ENCODE results near the gene RAPGEF6. TPM values are rescaled to one million over a fixed set of nuclear protein-coding genes. Genes with fewer than 3 reads are reported as not detected.

RAPGEF6 gene
- total and polyA plus RNA-seq, 2 experiments from 2014 or later: 6.9 to 8.6 TPM

DNA sequence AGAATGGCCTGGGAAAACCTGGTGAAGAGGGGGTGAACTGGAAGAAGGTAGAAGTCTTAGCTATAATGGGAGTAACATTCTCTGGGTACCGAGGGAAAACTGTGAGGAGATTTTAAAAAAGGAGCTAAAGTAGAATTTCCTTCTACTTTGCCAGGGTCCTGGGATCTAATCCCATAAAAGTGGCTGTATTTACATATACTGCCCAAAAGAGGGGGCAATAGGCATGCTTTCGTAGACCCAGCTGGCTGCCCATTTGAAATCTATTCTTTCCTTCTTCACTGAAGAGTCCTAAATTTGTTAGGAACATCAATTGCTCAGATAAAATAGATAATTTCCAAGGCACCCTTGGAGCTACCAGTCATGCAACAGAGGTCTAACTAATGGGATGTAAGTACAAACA, 212.0 kb downstream of the RAPGEF6 start:
- Histone ChIP-seq H3K27ac (no peak overlapping the region), H3K4me1 (ENCODE audit: insufficient read depth) (no peaks in the 10 kb centered on the region), H3K79me2 (ENCODE audit: insufficient read depth) (no peaks in the 10 kb centered on the region), H4K20me1 (ENCODE audit: insufficient read depth) (no peaks in the 10 kb centered on the region), H3K4me3 (no peak overlapping the region), H3K27me3 (replicated peaks; ENCODE audit: insufficient read depth) (no peaks in the 10 kb centered on the region), H3K9me3 (ENCODE audit: low read depth) (no peaks in the 10 kb centered on the region), H3K4me2 (ENCODE audit: unreplicated experiment) (no peak overlapping the region), H3F3A (ENCODE audit: insufficient read depth) (no peaks in the 10 kb centered on the region), H3K36me3 (ENCODE audit: low read depth) (peaks cover 6% of the 10 kb centered on the region; the same call in 1 of the 2 replicates), H2AFZ (no peak overlapping the region), H3K9ac (no peak overlapping the region), H3K9me2 (ENCODE audit: insufficient read depth) (no peaks in the 10 kb centered on the region)
- TF ChIP-seq EZH2phosphoT487 (IDR thresholded peaks at IDR 0.05; ENCODE audit: insufficient read depth, low read depth): no peak
- no peak for TF ChIP-seq EZH2 (IDR thresholded peaks at IDR 0.05; ENCODE audit: insufficient read depth, poor library complexity, severe bottlenecking)
- in situ Hi-C loops (cut with MboI): no loop called here
- WGBS, 2 experiments (ENCODE audit: low coverage in 1 of 2, low lambda C conversion rate in 2 of 2, missing lambda C conversion rate in 2 of 2): 64% methylated on average over 2 of the region's 2 CpGs
- peak; percentile 60 for DNase-seq

DNA sequence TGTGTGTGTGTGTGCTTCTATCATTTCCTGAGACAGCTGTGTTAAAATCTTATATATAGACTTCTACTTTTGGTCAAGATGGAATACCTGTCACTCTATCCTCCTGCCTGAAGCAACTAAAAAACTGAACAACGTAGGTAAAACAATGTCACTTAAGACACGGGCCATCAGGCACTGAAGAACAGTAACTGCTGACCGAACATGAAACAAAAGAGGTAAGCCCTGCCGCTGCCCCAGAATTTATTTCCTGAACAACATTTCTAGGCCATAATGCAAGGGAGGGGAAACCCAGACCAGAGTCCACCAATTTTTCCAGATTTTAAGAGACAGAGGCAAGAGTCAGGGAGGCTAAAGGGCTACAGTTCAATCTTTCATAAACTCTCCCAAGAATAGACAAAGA, 215.2 kb downstream of the RAPGEF6 start:
- in situ Hi-C loops (cut with MboI): no loop called here
- no peak for TF ChIP-seq EZH2phosphoT487 (IDR thresholded peaks at IDR 0.05; ENCODE audit: insufficient read depth, low read depth)
- TF ChIP-seq EZH2 (IDR thresholded peaks at IDR 0.05; ENCODE audit: insufficient read depth, poor library complexity, severe bottlenecking): no peak
- no peak overlapping the region for H3K27ac ChIP-seq
- H3K79me2 ChIP-seq (ENCODE audit: insufficient read depth): no peaks in the 10 kb centered on the region
- H3K4me1 ChIP-seq (ENCODE audit: insufficient read depth): no peaks in the 10 kb centered on the region
- H3K9me3 ChIP-seq (ENCODE audit: low read depth): no peaks in the 10 kb centered on the region
- no peaks in the 10 kb centered on the region for H3K27me3 ChIP-seq (replicated peaks; ENCODE audit: insufficient read depth)
- no peaks in the 10 kb centered on the region for H3K9me2 ChIP-seq (ENCODE audit: insufficient read depth)
- no peak overlapping the region for H3K4me3 ChIP-seq
- no peak overlapping the region for H2AFZ ChIP-seq
- H3K4me2 ChIP-seq (ENCODE audit: unreplicated experiment): no peak overlapping the region
- no peak for DNase-seq
- WGBS, 2 experiments (ENCODE audit: low coverage in 1 of 2, low lambda C conversion rate in 2 of 2, missing lambda C conversion rate in 2 of 2): 97 to 98% methylated on average over 4 of the region's 4 CpGs
- no peak overlapping the region for H3K9ac ChIP-seq
- no peaks in the 10 kb centered on the region for H4K20me1 ChIP-seq (ENCODE audit: insufficient read depth)
- no peaks in the 10 kb centered on the region for H3K36me3 ChIP-seq (ENCODE audit: low read depth)
- H3F3A ChIP-seq (ENCODE audit: insufficient read depth): no peaks in the 10 kb centered on the region

DNA sequence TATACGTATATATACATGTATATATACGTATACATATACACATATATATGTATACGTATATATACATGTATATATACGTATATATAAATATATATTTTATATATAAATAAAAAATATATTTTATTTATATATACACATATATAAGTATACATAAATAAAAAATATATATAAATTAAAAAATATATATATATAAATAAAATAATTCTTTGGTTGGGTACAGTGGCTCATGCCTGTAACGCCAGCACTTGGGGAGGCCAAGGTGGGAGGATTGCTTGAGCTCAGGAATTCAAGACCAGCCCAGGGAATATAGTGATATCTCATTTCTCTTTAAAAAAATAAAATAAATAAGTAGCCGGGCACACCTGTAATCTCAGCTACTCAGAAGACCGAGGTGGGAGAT, 216.2 kb downstream of the RAPGEF6 start:
- in situ Hi-C loops (cut with MboI): no loop called here
- H2AFZ ChIP-seq: no peak overlapping the region
- no peak overlapping the region for H3K9ac ChIP-seq
- TF ChIP-seq EZH2 (IDR thresholded peaks at IDR 0.05; ENCODE audit: insufficient read depth, poor library complexity, severe bottlenecking): no peak
- TF ChIP-seq EZH2phosphoT487 (IDR thresholded peaks at IDR 0.05; ENCODE audit: insufficient read depth, low read depth): no peak
- 77 to 79% methylated on average over 4 to 7 of the region's 7 CpGs for WGBS, 2 experiments (ENCODE audit: low coverage in 1 of 2, low lambda C conversion rate in 2 of 2, missing lambda C conversion rate in 2 of 2)
- H3F3A ChIP-seq (ENCODE audit: insufficient read depth): no peaks in the 10 kb centered on the region
- no peaks in the 10 kb centered on the region for H3K36me3 ChIP-seq (ENCODE audit: low read depth)
- no peak overlapping the region for H3K4me3 ChIP-seq
- H3K9me3 ChIP-seq (ENCODE audit: low read depth): no peaks in the 10 kb centered on the region
- no peak overlapping the region for H3K4me2 ChIP-seq (ENCODE audit: unreplicated experiment)
- H3K9me2 ChIP-seq (ENCODE audit: insufficient read depth): no peaks in the 10 kb centered on the region
- no peaks in the 10 kb centered on the region for H4K20me1 ChIP-seq (ENCODE audit: insufficient read depth)
- DNase-seq: no peak
- no peaks in the 10 kb centered on the region for H3K79me2 ChIP-seq (ENCODE audit: insufficient read depth)
- no peak overlapping the region for H3K27ac ChIP-seq
- no peaks in the 10 kb centered on the region for H3K4me1 ChIP-seq (ENCODE audit: insufficient read depth)
- no peaks in the 10 kb centered on the region for H3K27me3 ChIP-seq (replicated peaks; ENCODE audit: insufficient read depth)

DNA sequence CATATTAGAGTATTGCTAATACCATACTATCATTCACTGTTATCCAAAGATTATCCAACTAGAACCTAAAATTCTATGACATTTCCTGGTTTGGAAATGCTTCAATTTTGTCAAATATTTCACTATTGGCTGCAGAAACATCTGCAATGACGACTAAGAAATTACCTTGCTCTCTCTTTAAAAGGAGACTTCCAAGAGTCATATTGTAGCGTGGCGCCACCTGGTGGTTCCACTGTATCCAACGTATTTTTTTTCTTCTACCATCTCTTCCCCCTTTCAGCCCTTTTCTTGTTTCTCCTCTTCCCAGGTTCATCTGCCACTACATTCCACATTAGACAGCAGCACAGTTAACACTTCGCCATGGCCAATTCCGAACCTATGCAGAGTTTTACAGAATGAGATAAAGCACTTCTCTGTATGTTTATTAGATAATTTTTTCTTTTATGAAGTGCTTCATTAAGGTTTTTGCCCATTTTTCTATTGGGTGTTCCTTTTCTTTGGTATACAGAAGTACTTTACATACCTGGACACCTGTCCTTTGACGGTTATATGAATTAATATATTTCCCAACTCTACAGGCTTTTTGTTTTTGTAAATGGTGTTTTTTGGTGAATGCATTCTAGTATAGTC, 217.7 kb downstream of the RAPGEF6 start:
- Histone ChIP-seq H3K9me3 (ENCODE audit: low read depth) (no peaks in the 10 kb centered on the region), H3K79me2 (ENCODE audit: insufficient read depth) (no peaks in the 10 kb centered on the region), H3K9me2 (ENCODE audit: insufficient read depth) (no peaks in the 10 kb centered on the region), H3K27me3 (replicated peaks; ENCODE audit: insufficient read depth) (no peaks in the 10 kb centered on the region), H3K4me2 (ENCODE audit: unreplicated experiment) (no peak overlapping the region), H3K4me1 (ENCODE audit: insufficient read depth) (no peaks in the 10 kb centered on the region), H3K9ac (no peak overlapping the region), H4K20me1 (ENCODE audit: insufficient read depth) (no peaks in the 10 kb centered on the region), H3K4me3 (no peak overlapping the region), H3K36me3 (ENCODE audit: low read depth) (no peaks in the 10 kb centered on the region), H2AFZ (no peak overlapping the region), H3K27ac (no peak overlapping the region), H3F3A (ENCODE audit: insufficient read depth) (no peaks in the 10 kb centered on the region)
- 19 to 20% methylated on average over 7 of the region's 7 CpGs for WGBS, 2 experiments (ENCODE audit: low coverage in 1 of 2, low lambda C conversion rate in 2 of 2, missing lambda C conversion rate in 2 of 2)
- TF ChIP-seq EZH2 (IDR thresholded peaks at IDR 0.05; ENCODE audit: insufficient read depth, poor library complexity, severe bottlenecking) (no peak), EZH2phosphoT487 (IDR thresholded peaks at IDR 0.05; ENCODE audit: insufficient read depth, low read depth) (no peak)
- peak; percentile 80 for DNase-seq
- in situ Hi-C loops (cut with MboI): no loop called here

Measured in GM23248 (cell line).